ENCODE data around the gene ASTN1.
"Not testable (repeated sequence)": the region's sequence is repeated elsewhere in the genome, so short reads cannot be mapped to it uniquely, and the experiment has no call there.

Gene ASTN1

DNA sequence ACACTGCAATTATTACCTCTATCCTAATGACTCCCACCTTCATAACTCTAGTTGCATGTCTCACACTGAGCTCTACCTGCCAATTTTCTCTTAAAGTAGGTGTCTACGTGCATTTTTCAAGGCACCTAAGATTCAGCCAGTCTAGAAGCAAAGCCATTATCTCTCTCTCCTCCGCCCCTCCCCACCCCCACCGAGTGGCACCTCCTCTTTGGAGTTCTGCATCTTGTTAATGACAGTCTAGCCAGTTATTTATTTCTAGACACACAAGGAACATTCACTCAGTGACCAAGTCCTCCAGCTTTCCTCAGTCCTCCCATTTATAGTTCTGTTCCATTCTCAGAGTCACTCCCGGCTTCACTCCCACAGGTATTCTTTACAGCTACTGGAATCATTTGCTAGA lies 47.6 kb downstream of the ASTN1 start:
- FAIRE-seq (no peak), DNase-seq (ENCODE audit: insufficient read length, low spot score) (no peak)

- FAIRE-seq (no peak), DNase-seq (ENCODE audit: insufficient read length, low spot score) (no peak)
Observed at GRCh38 chr1:177106614-177107365, 57.7 kb downstream of the ASTN1 start.

DNA sequence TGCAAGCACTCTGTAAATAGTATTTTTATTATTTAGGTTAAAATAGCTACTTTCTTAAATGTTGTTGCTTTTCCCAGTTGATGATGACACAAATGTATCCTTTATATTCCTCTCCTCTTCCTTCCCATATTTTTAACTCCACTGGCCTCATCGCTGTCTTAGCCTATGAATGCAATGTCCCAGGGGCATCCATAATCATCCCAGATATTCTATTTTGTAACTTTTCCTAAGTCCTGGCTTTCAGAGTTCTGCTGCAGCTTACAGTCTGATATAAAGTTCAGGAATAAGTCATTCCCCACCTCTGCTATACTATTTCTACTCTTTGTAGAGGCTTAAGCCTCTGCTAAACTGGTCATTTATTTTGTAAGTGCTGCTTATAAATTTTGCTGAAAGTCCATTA lies 58.3 kb downstream of the ASTN1 start:
- DNase-seq (ENCODE audit: insufficient read length, low spot score) (no peak), FAIRE-seq (no peak)

DNA sequence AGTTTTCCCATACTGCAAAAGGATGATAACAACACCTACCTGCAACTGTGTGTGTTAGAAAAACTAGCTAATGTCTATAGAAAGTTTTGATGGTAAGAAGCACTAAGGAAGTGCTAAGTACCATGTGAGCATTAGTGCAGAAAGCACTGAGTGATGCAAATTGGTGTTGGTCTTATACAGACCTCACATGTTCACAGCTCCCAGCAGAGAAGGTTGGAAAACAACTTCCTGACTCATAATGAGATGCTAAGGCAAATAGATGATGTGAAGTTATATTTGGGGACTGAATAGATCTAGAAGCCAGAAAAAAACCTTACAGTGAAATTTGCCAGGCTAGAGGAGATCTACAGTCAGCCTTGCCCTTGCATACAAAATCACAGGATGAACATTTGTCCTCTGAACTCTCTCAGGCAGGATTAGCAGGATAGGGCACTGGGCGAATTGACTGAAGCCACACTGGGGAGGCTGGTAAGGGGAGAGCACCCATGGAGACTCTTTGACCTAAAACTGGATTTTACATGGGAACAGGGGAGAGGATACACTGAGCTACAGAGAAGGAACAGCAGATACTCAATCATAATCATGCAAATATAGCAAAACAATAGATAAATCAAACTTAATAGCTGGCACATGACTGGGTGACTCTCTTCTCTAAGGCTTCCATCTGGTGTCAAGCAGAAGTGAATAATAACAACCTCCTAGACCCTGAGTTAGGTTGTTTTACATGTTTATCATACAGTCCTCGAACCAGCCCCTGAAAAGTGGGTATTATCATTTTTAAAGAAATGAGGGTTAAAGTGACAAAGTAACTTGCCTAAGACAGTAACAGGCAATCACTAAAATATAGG lies 61.3 kb downstream of the ASTN1 start:
- no peak for FAIRE-seq
- no peak for DNase-seq (ENCODE audit: insufficient read length, low spot score)

GRCh38 chr1:177092001-177092400 lies 72.5 kb downstream of the ASTN1 start:
- DNase-seq (ENCODE audit: insufficient read length, low spot score), result no peak
- no peak for FAIRE-seq

DNA sequence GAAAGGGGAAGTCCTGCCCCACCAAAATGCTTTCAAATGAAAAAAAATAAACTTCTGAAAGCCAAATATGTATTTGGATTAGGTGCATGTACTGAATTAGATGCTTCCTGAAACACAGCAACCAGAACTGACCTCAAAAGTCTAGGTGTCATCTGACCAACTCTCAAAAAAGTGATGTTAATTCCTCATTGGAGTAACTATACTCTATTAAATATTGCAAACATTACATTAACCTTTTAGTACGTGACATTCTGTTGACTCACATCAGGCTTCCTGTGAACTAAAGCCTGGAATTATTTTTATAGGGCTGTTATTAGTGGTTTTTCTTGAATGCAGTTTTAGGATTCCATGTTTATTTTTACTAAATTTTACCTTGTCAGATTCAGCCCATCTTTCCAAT lies 73.5 kb downstream of the ASTN1 start:
- DNase-seq (ENCODE audit: insufficient read length, low spot score), result no peak
- FAIRE-seq, result no peak

DNA sequence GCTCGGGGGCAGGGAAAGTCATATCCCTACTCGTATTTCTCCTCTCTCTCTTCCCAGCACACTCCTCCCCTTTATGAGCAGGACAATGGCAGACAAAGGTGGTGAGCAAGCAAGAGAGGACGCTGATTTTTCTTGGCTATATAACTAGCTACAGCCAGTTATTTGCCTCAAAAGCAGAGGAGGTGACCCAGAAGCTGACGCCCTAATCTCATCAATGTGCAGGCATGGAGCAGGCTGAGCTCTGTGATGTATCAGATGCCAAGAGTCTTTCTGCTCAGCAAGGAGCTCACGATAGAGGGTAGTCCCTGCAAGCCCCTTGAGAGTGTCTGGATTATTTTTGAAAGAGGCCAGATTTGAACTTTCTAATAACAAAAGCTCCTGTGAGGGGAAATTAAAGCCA lies 75.5 kb downstream of the ASTN1 start:
- FAIRE-seq (no peak), DNase-seq (ENCODE audit: insufficient read length, low spot score) (no peak)

DNA sequence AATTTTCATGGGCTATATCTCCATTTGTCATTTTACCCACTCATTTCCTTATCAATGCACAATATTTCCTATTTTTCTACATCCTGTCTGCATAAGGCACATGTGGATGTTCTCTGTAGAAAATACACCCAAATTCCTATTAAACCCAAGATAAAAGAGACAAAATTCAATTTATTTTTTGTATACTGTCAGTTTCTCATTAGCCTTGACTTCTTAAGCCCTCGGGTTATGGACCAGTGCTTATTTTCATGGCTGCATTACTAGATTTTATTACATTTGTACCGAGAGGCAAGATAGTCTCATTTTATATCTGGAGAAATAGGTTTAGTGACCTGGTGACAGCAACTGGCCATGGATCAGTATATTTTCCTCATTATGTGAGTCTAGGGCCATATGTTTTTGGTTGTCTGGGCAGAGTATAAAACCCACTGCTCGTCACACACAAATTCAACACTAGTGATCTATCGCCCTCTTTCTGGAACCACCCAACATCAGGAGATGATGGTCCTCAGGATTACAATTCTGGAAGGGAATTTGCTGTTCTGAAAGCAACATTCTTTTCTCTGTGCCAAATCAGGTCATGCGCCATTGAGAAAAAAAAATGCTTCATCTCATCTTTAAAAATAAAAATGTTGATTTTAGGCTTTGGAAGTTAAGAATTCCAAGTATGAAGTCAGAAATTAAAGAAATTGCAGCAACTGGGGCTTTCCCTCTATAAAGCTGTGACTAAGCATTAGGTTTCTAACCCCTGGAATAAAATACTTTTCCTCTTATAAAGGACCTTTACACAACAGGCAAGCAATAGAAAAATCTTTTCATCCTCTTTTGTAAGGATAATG lies 81.4 kb downstream of the ASTN1 start:
- DNase-seq (ENCODE audit: insufficient read length, low spot score) (no peak), FAIRE-seq (no peak)

DNA sequence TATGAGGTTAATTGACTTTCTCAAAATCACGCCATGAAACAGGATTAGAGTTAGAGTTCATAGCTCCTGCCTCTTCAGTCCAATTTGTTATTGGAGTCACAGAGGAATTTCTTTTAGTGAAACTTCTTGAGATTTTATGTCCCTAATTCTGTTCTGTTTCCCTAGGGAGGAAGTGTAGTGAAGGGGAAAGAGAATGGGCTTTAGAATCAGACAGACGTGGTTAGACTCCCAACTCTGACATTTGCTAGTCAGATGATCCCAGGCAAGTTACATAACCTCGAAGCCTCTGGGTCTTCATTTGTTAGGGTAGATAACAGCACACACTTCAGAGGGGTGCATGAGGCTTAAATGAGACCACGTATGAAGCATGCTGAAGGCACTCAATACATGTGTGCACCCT lies 83.9 kb downstream of the ASTN1 start:
- FAIRE-seq (no peak), DNase-seq (ENCODE audit: insufficient read length, low spot score) (no peak)

DNA sequence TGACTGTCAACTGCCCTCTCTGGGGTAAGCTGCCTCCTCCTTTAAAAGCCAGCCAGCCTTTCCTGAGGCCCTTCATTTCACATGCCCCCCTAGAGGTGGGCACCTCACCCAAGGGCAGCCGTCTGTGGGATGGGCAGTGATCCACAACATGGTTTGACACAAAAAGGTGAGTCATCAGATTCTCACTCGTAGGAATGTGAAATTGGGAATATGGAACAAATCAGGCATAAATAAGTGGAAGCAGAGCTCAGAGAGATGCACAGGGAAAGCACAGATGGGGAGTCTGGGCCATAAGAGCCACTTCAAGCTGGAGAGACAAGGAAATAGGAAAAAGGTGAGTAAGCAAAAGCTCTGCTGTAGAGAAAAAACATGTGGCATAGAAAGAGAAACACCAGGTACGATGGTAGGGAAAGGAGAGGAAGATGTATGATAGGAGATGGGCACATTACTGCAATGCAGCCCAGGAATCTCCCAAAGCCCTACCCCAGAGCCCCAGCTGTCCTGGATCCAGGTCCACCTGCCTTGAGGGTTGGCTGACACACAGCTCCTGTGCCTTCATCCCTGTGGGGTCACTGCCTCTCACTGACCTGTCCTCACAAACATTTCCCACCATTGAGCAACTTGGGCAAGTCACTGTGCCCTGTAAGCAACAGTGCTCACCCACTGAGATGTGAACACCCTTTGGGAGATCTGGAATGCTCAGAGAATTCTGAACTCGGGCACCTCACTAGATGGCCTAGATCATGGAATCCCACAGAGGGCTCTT lies 86.6 kb downstream of the ASTN1 start:
- FAIRE-seq (no peak), DNase-seq (ENCODE audit: insufficient read length, low spot score) (no peak)

GRCh38 chr1:177077006-177077405 lies 87.5 kb downstream of the ASTN1 start:
- no peak for DNase-seq (ENCODE audit: insufficient read length, low spot score)
- no peak for FAIRE-seq

- DNase-seq (ENCODE audit: insufficient read length, low spot score); FAIRE-seq: not testable (repeated sequence)
Observed at GRCh38 chr1:177074811-177075210, 89.7 kb downstream of the ASTN1 start.

DNA sequence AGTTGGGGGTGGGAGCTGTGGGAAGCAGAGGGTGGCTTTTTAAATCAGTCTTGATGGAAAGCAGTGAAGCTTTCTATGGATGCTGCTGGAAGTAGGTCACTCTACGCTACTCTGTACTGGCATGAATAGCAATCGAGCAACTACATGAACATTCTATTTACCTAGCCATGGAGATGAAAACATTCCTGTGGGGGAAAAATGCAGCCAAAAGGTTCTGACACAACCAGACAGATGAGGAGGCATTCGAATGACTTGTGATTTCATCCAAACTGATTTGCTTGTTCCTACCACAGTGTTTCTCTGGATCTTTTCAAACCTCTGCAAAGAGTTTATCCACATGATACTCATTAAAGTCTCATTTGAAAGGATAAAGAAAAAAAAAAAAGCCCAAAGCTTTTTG lies 95.0 kb downstream of the ASTN1 start:
- DNase-seq (ENCODE audit: insufficient read length, low spot score) (no peak), FAIRE-seq (no peak)

GRCh38 chr1:177067752-177068410 lies 96.6 kb downstream of the ASTN1 start:
- FAIRE-seq, result no peak
- DNase-seq (ENCODE audit: insufficient read length, low spot score), result no peak

DNA sequence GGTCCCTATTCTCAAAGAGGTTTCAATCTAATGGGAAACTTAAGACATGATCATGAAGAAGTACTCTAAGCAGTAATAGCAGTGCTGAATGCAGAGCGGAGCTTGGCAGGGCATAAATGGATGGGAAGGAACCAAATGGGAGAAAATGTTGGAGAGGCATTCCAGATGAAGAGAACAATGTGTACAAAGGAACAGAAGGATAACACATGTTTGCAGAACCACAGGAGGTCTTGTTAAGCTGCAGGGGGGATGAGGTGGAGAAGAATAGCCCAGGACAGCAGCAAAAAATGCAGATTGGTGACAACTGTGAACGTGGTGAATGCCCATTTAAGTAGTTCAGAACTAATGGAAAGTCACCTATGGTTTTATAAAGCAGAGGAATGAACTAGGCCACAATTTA lies 99.1 kb downstream of the ASTN1 start:
- FAIRE-seq (no peak), DNase-seq (ENCODE audit: insufficient read length, low spot score) (no peak)

DNA sequence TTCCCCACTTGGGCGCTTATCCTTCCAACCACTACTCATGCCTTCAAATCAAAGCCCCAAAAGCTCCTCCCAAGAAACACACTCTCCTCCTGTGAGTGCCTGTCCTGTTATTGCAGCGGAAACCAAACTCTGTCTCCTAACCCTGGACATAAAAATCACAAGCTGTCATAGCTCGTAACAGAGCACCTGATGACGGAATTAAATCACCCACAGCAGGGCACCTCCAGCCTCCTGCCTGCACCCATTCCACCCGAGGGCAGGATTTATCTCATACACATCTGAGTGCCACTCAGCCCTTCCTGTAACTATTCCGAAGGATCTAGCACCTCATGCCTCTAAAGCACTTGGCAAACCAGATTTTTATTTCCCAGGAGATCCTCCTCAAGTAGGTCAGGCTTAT lies 100.9 kb downstream of the ASTN1 start:
- FAIRE-seq (no peak), DNase-seq (ENCODE audit: insufficient read length, low spot score) (no peak)

DNA sequence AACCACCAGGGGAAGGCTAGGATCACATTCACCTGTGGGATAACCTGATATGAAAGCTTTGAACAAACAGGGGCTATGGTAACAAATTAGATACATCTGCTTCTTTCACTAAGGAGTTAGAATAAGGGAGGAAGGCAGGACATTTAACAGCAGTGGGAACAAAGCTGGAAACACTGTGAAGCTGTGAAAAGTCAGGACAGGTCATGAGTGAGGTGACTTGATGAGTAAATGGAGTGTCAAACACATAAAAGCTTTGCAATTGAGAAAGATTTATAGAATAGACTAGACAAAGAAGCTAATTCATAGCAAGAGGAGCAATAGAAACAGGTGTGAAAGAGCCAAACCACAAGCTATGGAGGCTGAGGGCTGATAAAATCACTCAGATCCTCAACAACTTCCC lies 110.0 kb downstream of the ASTN1 start:
- no peak for FAIRE-seq

GRCh38 chr1:177053648-177054047 lies 110.9 kb downstream of the ASTN1 start:
- FAIRE-seq, result no peak
- no peak for DNase-seq (ENCODE audit: insufficient read length, low spot score)

More for the DNA sequence above, 110.0 kb downstream of the ASTN1 start:
- DNase-seq (ENCODE audit: insufficient read length, low spot score), result no peak

DNA sequence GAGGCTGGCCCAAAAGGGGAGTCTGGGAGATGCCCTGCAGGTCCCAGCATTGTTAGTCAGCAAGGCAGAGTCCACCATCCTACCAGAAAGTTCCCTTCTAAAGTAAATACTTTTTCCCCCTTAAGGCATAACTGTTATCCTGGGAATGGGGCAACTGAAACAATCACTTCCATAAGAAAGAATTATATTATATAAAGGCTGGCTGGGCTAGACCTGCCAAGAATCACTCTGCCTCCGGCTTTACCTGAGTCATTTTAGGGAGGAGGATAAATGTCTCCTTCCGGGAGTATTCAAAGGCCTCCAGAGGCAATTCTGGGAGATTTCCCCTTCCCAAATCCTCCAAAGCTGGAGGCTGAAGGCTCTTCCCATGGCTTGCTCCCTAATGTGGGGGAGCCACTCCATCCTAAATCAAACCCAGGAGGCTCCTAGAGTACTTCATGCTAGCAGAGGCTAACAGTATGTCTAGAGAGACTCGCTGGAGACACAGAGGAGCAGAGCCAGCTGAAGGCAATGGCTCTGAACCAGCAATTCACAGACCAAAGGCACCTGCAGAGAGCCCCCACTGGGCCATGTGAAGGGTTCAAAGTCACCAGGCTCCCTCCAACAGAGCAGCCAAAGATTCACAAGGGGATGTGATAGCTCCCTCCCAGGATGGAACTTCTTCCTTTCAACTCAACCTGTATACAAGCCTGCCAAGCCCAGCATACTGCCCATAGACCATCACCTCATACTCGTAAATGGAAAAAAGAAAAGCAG lies 116.0 kb downstream of the ASTN1 start:
- DNase-seq (ENCODE audit: insufficient read length, low spot score), result no peak
- FAIRE-seq, result no peak

Measured in GM19239 (cell line).